Fibroblast of lung (primary cell): Measurements from ENCODE around the gene C17orf107. TPM values are rescaled to one million over a fixed set of nuclear protein-coding genes. Genes with fewer than 3 reads are reported as not detected.

Experiments
- DNase-seq, 2 donors: peaks; one replicate each; pipeline versions ENCODE4 v3.0.0 to v3.0.0-alpha.2; 2010; ENCODE audit warnings: low read depth in 2 of 2
- H2AFZ ChIP-seq: 2 replicates; pipeline ENCODE4 v1.5.1; 2012; ENCODE audit warnings: low read length, control low read depth, inconsistent platforms
- H3K27ac ChIP-seq: 2 replicates; pipeline ENCODE4 v1.5.1; 2011; ENCODE audit warnings: low read length, control low read depth; ENCODE audit not compliant: insufficient read depth
- H3K27me3 ChIP-seq: 2 replicates; pipeline ENCODE4 v1.5.1; 2011; ENCODE audit warnings: mild to moderate bottlenecking, low read length; ENCODE audit not compliant: control insufficient read depth, insufficient read depth
- H3K36me3 ChIP-seq: 2 replicates; pipeline ENCODE4 v1.5.1; 2011; ENCODE audit warnings: low read length; ENCODE audit not compliant: control insufficient read depth, insufficient read depth
- H3K4me1 ChIP-seq: 2 replicates; pipeline ENCODE4 v1.5.1; 2011; ENCODE audit warnings: low read length; ENCODE audit not compliant: control insufficient read depth, insufficient read depth; ENCODE audit errors: extremely low read depth
- H3K4me2 ChIP-seq: 2 replicates; pipeline ENCODE4 v1.5.1; 2011; ENCODE audit warnings: low read length, control low read depth; ENCODE audit not compliant: insufficient read depth; ENCODE audit errors: extremely low read depth
- H3K4me3 ChIP-seq, 4 experiments: fragments of 200-600 bp in 1 of 4; sonication (generic) in 1 of 4; replicated peaks in 1 of 4; 2 replicates each; pipeline ENCODE4 v1.5.1; 2011 to 2016; ENCODE audit warnings: low read length in 4 of 4, low read depth in 3 of 4, mild to moderate bottlenecking in 3 of 4, control low read depth in 2 of 4, inconsistent platforms in 1 of 4, mixed read lengths in 1 of 4; ENCODE audit not compliant: insufficient read depth in 1 of 4; ENCODE audit errors: control extremely low read depth in 1 of 4
- H3K79me2 ChIP-seq: 2 replicates; pipeline ENCODE4 v1.5.1; 2012; ENCODE audit warnings: mild to moderate bottlenecking, low read length, inconsistent platforms; ENCODE audit not compliant: control insufficient read depth, insufficient read depth
- H3K9ac ChIP-seq: 2 replicates; pipeline ENCODE4 v1.5.1; 2011; ENCODE audit warnings: mild to moderate bottlenecking, low read length, control low read depth; ENCODE audit not compliant: insufficient read depth
- H3K9me3 ChIP-seq: 2 replicates; pipeline ENCODE4 v1.5.1; 2012; ENCODE audit warnings: low read depth, low read length; ENCODE audit not compliant: control insufficient read depth, insufficient read depth
- H4K20me1 ChIP-seq: 2 replicates; pipeline ENCODE4 v1.5.1; 2011; ENCODE audit warnings: low read length; ENCODE audit not compliant: control insufficient read depth, insufficient read depth; ENCODE audit errors: extremely low read depth
- EZH2 ChIP-seq: IDR thresholded peaks from 2 replicates; pipeline ENCODE4 v1.5.1; 2012; ENCODE audit warnings: low read length, control low read depth, mild to moderate bottlenecking; ENCODE audit errors: missing control alignments
- polyA plus RNA-seq, 2 donors: library from polyadenylated mRNA; depleted of rRNA in 1 of 2; stranded (reverse) in 1 of 2; unstranded in 1 of 2; fragments of >200 nt; gene quantifications; 2 replicates each; pipeline ENCODE4 v1.2.1, GENCODE V29; 2011 to 2012; ENCODE audit warnings: missing spikeins in 1 of 2
- total RNA-seq: library from RNA; depleted of rRNA; stranded (reverse); fragments of >200 nt; gene quantifications from 2 replicates; pipeline ENCODE4 v1.2.1, GENCODE V29; 2014
- TF ChIP-seq, protein P1 (sequence below), 2 donors: IDR thresholded peaks in 1 of 2; conservative IDR thresholded peaks in 1 of 2; 1 replicate in 1 of 2; 2 replicates in 1 of 2; pipeline ENCODE4 v1.5.1; 2011 to 2012; ENCODE audit warnings: low read length in 2 of 2, control low read depth in 1 of 2, inconsistent platforms in 1 of 2, low read depth in 1 of 2, mild to moderate bottlenecking in 1 of 2

The C17orf107 gene
- total and polyA plus RNA-seq, 2 donors (not counting 1 experiment from before 2014, with no cell fraction given) = 0.67 to 1.8 TPM

GRCh38 chr17:4895121-4895520 is 4.2 kb upstream of the C17orf107 start:
- Histone ChIP-seq H3K4me3 (no peak overlapping the region), H3K4me1 (no peaks in the 10 kb centered on the region), H3K9me3 (no peaks in the 10 kb centered on the region), H4K20me1 (no peaks in the 10 kb centered on the region), H3K79me2 (no peaks in the 10 kb centered on the region), H2AFZ (no peak overlapping the region), H3K9ac (no peak overlapping the region), H3K27me3 (no peaks in the 10 kb centered on the region), H3K27ac (no peak overlapping the region), H3K4me2 (no peak overlapping the region), H3K36me3 (peaks cover 31% of the 10 kb centered on the region)
- DNase-seq = no peak
- TF ChIP-seq, protein P1, sequence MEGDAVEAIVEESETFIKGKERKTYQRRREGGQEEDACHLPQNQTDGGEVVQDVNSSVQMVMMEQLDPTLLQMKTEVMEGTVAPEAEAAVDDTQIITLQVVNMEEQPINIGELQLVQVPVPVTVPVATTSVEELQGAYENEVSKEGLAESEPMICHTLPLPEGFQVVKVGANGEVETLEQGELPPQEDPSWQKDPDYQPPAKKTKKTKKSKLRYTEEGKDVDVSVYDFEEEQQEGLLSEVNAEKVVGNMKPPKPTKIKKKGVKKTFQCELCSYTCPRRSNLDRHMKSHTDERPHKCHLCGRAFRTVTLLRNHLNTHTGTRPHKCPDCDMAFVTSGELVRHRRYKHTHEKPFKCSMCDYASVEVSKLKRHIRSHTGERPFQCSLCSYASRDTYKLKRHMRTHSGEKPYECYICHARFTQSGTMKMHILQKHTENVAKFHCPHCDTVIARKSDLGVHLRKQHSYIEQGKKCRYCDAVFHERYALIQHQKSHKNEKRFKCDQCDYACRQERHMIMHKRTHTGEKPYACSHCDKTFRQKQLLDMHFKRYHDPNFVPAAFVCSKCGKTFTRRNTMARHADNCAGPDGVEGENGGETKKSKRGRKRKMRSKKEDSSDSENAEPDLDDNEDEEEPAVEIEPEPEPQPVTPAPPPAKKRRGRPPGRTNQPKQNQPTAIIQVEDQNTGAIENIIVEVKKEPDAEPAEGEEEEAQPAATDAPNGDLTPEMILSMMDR (conservative IDR thresholded peaks at IDR 0.05 in 1 of 2, IDR thresholded peaks at IDR 0.05 in 1 of 2; ENCODE audit: low read depth in 1 of 2, low read length in 2 of 2) = no peak
- no peak for TF ChIP-seq EZH2

DNA sequence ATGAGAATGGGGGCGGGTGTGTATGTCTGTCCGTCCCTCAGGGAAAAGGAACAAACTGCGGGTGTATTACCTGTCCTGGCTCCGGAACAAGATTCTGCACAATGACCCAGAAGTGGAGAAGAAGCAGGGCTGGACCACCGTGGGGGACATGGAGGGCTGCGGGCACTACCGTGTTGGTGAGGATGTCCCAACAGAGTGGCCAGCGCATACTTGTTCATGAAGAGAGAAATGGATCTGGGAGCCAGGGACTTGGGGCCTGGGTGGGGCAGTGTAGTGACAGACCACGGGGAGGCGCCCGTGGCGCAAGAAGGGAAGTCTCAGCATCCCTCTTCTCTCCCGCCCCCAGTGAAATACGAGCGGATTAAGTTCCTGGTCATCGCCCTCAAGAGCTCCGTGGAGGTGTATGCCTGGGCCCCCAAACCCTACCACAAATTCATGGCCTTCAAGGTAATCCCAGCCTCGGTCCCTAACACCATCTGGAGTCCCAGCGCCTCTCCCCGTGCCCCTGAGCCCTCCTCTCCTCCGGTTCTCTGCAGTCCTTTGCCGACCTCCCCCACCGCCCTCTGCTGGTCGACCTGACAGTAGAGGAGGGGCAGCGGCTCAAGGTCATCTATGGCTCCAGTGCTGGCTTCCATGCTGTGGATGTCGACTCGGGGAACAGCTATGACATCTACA is 3.5 kb upstream of the C17orf107 start:
- H3K9ac ChIP-seq = no peak overlapping the region
- no peaks in the 10 kb centered on the region for H3K79me2 ChIP-seq
- H3K27me3 ChIP-seq = no peaks in the 10 kb centered on the region
- peaks cover 25% of the 10 kb centered on the region for H3K36me3 ChIP-seq
- no peak overlapping the region for H3K4me3 ChIP-seq
- DNase-seq = no peak
- no peak overlapping the region for H3K27ac ChIP-seq
- no peak for TF ChIP-seq EZH2
- TF ChIP-seq, protein P1 (conservative IDR thresholded peaks at IDR 0.05 in 1 of 2, IDR thresholded peaks at IDR 0.05 in 1 of 2; ENCODE audit: low read depth in 1 of 2, low read length in 2 of 2) = no peak
- no peaks in the 10 kb centered on the region for H4K20me1 ChIP-seq
- H2AFZ ChIP-seq = no peak overlapping the region
- H3K9me3 ChIP-seq = no peaks in the 10 kb centered on the region
- H3K4me1 ChIP-seq = no peaks in the 10 kb centered on the region
- H3K4me2 ChIP-seq = no peak overlapping the region

GRCh38 chr17:4896332-4897197 is 2.8 kb upstream of the C17orf107 start:
- DNase-seq = no peak

More at GRCh38 chr17:4896332-4897197, 2.8 kb upstream of the C17orf107 start:
- Histone ChIP-seq H3K4me2 (no peak overlapping the region), H2AFZ (no peak overlapping the region), H3K9ac (no peak overlapping the region), H3K4me3 (no peak overlapping the region), H3K79me2 (no peaks in the 10 kb centered on the region), H4K20me1 (no peaks in the 10 kb centered on the region), H3K27ac (no peak overlapping the region), H3K9me3 (no peaks in the 10 kb centered on the region), H3K36me3 (peaks cover 22% of the 10 kb centered on the region), H3K27me3 (no peaks in the 10 kb centered on the region), H3K4me1 (no peaks in the 10 kb centered on the region)
- no peak for TF ChIP-seq EZH2
- TF ChIP-seq, protein P1 (conservative IDR thresholded peaks at IDR 0.05 in 1 of 2, IDR thresholded peaks at IDR 0.05 in 1 of 2; ENCODE audit: low read depth in 1 of 2, low read length in 2 of 2) = no peak
